Stimulated activated CD4-positive, alpha-beta T cell treated with anti-CD3 and anti-CD28 coated beads, Interleukin-2, amount 100 ng/mL, for 48 hours (primary cell): ENCODE results near the gene VIL1.

Experiments
- DNase-seq, 2 donors: peaks; one replicate each; pipeline ENCODE4 v3.0.0-alpha.2; 2020

Gene VIL1

DNA sequence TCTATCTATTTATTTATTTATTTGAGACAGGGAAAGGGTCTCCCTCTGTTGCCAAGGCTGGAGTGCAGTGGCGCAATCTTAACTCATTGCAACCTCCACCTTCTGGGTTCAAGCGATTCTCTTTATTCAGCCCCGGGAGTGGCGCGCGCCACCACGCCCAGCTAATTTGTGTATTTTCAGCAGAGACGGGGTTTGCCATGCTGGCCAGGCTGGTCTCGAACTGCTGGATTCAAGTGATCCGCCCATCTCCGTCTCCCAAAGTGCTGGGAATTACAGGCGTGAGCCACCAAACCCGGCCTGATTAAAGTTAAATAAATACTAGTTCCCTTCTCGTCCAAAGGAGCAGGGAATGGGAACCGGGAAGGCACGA lies 23.5 kb upstream of the VIL1 start:
- no peak for DNase-seq

DNA sequence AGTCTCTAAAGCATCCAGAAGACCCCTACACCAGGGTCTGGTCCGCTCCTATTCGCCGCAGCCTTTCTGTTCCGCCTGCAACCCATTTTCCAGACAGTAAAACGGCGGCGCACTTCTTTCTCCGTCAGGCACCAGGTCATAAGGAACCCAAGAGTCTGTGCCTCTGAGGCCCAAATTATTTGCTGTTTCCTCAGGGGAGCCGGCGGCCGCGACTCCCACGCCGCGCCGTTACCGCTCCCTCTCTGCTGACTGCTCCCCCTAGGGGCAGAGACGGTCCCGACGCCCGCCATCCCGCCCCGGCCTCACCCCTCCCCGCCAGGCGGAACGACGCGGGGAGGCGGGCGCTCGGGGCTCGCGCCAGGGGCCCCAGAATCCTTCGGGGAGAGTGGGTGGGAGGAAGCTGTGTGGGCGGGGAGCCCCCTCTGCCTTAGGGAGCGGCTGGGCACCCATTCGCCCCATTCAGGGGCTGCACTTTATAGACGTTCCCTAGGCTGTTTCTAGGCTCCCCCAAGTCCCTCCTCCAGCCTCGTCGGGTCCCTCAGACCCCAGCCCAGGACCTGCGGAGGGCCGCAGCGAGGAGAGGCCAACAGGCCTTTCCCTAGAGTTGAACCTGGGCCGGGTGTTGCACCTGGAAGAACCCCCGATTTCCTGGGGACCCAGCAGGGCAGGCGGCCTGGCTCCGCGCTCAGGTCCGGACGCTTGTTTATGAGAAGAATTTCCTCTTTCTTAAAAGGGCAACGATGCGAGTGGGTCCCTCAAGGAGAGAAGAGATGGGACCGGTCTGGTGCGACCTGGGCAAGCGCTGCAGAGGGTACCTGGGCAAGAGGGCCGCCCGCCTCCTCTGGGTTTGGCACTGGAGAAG lies 22.9 kb upstream of the VIL1 start:
- DNase-seq: peak; percentile 86 to 91

DNA sequence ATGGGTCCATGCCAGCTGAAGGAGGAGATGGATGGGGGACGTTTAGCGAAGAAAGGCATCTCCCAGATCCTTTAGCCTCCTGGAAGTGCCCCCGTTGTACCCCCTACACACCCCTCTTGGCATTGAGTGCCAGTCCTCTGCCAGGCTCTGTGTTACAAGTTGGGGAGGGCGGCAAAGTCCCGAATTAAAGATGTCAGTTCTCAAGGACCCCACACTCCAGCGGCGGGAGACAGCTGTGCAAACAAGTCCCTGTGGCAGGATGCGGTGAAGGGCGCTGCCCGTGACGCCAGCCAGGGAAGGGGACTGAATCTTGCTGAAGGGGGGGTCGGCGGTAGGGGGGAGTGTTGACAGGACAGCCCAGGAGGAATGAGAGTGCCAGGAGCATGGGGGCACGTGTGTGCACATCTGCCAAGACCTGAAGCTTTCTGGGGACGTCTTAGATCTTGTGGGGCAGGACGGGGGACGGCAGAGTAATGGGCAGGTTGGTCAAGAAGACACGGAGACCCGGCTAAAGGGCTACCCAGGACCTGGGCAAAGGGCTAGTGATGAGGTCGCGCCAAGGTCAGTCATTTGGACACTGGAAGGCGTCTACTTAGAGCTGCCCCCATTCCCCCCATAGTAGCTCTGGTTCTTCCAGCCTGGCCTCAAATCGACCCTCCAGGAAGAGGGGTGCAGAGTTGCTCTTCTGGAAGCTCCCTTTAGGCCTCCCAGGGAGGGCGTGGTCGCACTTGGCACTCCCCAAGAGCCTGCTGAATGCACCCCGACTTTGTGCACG lies 22.0 kb upstream of the VIL1 start:
- DNase-seq: peak; percentile 37 to 41

DNA sequence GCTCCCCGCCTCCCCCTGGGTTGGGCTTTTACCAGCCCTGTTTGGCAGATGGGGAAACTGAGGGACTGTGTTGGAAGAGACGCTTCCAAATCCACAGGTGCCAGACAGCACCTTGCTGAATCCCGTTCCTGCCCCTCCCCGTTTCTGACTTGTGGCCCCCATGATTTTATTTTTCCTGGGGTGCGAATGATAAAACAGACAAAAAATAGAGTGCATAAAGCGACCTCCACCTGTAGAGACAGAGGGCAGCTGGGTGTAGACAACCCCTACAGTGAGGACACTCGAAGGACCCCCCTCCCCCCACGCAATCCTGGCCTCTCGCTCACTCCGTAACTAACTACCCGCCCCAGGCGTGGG lies 21.5 kb upstream of the VIL1 start:
- no peak for DNase-seq

DNA sequence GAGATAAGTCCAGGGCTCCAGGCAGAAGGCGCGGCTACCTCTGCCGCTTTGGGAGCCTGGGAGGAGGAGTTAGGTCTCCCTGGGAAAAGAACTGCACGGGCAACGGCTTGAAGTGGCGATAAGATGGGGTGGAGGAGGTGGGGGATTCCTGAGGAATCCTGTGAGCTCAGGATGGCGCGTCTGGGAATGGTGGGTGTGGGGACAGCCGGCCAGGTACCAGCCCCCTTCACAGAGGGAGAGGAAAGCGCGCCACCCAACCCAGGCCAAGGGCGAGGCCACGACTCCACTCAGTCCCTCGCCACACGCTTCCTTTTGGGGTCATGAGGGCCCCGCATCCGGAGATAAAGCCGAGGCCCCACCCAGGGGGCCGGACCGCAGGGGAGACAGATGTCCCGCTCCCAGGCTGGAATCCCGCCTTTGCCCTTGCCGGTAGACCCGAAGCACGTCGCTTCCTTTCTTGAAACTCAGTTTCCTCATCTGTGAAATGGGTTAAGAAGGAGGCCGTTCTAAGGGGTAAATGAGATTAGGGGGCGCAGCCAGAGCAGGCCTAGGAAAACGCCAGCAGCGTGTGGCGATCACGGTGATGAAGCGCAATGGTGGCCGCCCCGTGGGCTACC lies 21.0 kb upstream of the VIL1 start:
- DNase-seq: peak; percentile 37

DNA sequence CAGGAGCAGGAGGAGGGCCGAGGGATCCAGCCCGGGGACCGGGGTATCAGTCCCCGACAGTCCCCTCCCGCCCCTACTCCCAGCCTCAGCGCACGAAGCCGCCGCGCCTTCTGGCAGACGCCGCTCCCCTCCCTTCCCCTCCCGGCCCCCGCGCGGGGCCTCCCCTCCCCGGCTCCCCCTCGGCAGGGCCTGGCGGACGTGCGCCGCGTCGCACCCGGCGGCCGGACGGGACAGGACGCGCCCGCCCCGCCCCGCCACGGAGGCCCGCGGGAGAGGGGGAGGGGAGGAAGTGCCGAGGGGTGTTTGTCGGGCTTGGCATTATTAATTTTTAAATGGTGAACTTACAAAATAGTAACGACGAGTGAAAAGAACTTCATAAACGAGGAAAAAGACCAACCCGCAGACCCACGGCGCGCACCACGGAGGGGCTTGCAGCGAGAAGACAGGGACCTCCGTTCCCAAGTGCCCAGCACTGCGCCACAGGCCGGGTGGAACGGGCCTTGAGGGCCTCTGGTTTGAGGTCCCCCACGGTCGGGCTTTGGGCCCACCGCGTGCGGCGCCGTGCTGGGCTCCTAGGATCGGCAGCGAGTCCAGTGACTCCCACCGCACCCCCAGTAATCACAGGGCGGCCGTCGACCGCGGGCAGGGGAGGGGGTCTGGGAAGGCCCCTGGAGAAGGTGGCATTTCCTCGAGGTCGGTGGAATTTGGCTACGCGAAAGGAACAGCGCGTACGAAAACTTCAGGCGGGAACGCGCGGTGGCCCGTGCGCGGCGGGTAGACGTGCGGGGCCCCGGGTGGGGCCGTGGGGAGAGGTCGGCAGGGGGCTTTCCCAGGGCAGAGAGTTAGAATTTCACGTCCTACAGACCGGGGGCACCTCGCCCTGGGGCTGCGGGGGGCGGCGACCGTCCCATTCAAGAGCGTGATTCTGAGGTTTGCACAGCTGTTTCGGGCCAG lies 20.2 kb upstream of the VIL1 start:
- DNase-seq: peak; percentile 46 to 57

DNA sequence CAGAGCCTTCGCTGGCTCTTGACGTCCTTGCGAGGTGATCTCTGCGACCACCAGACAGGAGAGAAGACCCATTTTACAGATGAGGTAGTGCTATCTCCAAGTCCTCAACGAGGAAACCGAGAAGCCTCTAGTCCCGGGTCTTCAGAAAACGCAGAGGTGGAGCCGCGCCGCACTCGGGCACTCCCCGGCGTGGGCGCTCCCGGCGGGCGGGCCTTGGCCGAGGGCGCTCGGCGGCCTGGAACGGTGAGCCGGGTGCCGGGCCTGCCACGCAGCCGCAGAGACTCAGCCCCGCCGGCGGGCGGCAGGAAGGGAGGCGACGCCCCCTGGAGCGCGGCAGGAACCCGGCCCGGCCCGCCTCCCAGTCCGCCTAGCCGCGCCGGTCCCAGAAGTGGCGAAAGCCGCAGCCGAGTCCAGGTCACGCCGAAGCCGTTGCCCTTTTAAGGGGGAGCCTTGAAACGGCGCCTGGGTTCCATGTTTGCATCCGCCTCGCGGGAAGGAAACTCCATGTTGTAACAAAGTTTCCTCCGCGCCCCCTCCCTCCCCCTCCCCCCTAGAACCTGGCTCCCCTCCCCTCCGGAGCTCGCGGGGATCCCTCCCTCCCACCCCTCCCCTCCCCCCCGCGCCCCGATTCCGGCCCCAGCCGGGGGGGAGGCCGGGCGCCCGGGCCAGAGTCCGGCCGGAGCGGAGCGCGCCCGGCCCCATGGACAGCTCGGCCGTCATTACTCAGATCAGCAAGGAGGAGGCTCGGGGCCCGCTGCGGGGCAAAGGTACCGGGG lies 19.3 kb upstream of the VIL1 start, which contains the start of gene CTDSP1:
TSS of gene CTDSP1 (plus strand) at position 478 of the 776 bp plus-strand sequence. CDS start at position 701, 223 bp downstream.
- peak; percentile 81 to 84 for DNase-seq

DNA sequence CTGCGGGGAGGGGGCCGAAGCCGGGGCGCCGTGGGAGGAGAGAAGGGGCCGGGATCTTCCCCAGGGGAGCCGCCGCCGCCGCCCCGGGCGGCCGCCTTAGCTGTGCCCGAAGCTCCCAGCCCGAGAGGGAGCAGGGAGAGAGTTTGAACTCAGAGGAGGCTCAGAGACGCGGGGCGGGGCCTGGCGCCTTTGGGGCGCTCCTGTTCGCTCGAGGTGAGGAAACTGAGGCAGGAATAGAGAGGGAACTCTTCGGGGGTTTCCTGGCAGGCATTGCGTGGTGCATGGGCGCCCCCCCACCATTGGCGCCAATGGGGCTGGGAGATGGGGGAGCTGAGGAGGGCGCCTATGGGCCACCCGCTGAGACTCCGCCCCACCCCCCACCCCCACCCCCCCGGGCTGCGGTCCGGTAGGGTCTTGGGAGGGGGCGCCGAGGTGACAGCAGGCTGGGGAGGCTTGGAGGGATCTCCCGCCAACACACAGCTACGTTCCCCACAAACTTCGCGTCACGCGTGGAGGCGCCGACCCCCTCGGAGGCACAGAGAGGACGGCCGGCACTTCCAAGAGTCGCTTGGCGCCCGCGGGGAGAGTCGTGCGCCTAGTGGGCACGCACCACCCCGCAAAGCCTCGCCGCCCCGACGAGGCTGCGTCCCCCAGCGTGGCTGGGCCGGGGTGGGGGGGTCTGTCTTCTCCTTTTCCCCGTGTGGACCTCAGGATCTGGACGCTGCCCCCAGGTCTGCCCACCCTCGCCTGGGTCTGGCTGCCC lies 18.6 kb upstream of the VIL1 start:
- DNase-seq: peak in 1 of 2 donors; percentile 21

DNA sequence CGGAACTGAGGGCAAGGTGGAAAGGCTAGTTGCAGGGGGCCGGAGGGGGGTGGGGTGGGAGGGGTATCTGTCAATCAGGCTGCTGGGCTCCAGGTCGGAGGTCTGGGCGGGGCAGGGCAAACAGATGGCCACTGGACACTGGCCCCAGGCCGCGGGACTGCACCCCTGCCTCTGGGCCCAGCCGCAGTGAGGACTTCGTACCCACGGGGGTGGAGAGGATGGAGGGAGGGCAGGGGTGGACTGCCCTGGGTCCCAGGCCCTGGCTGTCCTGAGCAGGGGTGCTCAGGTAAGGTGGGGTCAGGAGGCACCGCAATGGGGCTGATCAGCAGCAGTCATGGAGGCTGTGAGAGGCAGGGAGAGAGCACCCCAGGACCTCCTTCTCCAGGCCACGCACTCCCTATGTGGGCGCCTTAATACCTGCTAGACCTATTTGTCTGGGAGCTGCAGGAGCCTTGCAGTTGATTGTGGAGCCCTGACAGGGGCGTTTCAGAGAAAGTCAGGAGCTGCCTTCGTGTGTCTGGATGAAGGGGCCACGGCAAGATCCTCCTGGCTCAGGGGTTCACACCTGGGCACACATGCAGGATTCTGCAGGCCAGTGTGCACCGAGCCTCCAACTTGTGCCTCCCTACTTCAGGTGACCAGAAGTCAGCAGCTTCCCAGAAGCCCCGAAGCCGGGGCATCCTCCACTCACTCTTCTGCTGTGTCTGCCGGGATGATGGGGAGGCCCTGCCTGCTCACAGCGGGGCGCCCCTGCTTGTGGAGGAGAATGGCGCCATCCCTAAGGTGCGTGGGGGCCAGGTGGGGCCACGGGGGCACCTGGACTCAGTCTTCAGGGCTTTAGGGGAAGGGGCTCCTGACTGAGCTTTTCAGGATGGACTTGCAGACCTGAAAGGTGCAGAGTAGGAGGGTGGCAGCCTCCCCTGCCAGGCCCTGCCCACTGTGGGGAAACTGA lies 17.7 kb upstream of the VIL1 start:
- no peak for DNase-seq

DNA sequence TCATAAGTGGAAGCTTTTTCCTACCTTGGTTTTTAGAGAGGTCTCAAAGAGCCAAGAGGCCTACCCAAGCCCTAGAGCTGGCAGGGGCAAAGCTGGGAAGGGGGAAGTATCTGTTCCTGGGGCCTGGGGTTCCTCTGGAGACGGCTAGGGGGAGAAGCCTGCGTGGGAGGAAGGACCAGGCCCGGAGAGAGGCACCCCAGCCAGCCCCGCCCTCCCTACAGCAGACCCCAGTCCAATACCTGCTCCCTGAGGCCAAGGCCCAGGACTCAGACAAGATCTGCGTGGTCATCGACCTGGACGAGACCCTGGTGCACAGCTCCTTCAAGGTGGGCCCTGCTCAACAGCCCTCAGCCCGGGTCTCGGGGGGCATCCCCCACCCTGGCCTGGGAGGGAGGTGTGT lies 17.0 kb upstream of the VIL1 start:
- DNase-seq: no peak

DNA sequence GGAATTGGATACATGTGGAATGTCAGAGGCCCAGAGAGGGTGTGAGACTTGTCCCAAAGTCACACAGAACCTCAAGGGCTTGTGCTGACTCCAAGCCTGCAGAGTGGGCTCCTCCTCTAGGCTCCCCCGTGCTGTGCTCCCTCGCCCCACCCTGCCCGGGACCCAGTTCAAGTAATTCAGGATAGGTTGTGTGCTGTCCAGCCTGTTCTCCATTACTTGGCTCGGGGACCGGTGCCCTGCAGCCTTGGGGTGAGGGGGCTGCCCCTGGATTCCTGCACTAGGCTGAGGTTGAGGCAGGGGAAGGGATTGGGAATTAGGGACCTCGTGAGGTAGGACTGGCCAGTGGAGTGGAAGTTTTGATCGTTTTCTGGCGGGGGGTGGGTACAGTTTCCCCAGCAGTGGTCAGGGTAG lies 16.4 kb upstream of the VIL1 start:
- no peak for DNase-seq

DNA sequence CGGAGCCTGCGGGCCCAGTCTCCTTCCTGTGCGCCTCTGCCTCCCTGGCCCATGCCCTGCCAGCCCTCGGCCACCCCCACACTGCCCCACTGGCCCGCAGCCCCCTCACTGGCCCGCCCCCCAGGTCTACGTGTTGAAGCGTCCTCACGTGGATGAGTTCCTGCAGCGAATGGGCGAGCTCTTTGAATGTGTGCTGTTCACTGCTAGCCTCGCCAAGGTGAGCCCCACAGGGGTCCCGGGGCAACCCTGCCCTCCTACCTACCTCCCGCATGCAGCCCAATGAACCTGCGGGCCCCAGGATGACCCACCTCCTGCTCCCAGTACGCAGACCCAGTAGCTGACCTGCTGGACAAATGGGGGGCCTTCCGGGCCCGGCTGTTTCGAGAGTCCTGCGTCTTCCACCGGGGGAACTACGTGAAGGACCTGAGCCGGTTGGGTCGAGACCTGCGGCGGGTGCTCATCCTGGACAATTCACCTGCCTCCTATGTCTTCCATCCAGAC lies 16.0 kb upstream of the VIL1 start:
- DNase-seq: no peak

DNA sequence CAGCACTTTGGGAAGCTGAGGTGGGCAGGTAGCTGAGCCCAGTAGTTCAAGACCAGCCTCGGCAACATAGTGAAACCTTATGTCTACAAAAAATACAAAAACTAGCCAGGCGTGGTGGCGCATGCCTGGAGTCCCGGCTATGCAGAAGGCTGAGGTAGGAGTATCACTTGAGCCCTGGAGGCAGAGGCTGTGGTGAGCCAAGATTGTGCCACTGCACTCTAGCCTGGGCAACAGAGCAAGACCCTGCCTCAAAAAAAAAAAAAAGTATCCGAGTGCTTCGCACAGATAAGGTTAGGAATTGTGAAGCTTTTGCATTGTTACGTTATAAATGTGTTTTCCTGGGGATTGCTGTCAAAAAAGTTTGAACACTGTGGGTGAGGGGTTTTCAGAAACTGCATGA lies 15.1 kb upstream of the VIL1 start:
- no peak for DNase-seq

DNA sequence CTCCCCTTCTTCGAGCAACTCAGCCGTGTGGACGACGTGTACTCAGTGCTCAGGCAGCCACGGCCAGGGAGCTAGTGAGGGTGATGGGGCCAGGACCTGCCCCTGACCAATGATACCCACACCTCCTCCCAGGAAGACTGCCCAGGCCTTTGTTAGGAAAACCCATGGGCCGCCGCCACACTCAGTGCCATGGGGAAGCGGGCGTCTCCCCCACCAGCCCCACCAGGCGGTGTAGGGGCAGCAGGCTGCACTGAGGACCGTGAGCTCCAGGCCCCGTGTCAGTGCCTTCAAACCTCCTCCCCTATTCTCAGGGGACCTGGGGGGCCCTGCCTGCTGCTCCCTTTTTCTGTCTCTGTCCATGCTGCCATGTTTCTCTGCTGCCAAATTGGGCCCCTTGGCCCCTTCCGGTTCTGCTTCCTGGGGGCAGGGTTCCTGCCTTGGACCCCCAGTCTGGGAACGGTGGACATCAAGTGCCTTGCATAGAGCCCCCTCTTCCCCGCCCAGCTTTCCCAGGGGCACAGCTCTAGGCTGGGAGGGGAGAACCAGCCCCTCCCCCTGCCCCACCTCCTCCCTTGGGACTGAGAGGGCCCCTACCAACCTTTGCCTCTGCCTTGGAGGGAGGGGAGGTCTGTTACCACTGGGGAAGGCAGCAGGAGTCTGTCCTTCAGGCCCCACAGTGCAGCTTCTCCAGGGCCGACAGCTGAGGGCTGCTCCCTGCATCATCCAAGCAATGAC lies 14.4 kb upstream of the VIL1 start:
- no peak for DNase-seq

DNA sequence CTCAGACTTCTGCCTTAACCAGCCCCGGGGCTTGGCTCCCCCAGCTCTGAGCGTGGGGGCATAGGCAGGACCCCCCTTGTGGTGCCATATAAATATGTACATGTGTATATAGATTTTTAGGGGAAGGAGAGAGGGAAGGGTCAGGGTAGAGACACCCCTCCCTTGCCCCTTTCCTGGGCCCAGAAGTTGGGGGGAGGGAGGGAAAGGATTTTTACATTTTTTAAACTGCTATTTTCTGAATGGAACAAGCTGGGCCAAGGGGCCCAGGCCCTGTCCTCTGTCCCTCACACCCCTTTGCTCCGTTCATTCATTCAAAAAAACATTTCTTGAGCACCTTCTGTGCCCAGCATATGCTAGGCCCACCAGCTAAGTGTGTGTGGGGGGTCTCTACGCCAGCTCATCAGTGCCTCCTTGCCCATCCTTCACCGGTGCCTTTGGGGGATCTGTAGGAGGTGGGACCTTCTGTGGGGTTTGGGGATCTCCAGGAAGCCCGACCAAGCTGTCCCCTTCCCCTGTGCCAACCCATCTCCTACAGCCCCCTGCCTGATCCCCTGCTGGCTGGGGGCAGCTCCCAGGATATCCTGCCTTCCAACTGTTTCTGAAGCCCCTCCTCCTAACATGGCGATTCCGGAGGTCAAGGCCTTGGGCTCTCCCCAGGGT lies 13.7 kb upstream of the VIL1 start:
- DNase-seq: no peak

DNA sequence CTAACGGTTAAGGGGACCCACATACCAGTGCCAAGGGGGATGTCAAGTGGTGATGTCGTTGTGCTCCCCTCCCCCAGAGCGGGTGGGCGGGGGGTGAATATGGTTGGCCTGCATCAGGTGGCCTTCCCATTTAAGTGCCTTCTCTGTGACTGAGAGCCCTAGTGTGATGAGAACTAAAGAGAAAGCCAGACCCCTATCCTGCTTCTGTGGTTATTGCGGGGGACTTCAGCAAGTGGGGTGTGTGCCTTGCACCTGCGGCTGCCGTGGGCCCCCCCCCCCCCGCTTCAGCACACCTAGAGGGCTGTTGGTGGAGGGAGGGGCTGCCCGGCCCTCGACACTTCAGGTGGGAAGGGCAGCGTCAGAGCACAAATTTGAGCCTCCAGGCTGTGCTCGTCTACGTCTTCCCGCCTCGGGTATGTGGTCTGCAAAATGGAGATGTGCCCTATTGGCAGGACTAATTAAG lies 13.1 kb upstream of the VIL1 start:
- no peak for DNase-seq

DNA sequence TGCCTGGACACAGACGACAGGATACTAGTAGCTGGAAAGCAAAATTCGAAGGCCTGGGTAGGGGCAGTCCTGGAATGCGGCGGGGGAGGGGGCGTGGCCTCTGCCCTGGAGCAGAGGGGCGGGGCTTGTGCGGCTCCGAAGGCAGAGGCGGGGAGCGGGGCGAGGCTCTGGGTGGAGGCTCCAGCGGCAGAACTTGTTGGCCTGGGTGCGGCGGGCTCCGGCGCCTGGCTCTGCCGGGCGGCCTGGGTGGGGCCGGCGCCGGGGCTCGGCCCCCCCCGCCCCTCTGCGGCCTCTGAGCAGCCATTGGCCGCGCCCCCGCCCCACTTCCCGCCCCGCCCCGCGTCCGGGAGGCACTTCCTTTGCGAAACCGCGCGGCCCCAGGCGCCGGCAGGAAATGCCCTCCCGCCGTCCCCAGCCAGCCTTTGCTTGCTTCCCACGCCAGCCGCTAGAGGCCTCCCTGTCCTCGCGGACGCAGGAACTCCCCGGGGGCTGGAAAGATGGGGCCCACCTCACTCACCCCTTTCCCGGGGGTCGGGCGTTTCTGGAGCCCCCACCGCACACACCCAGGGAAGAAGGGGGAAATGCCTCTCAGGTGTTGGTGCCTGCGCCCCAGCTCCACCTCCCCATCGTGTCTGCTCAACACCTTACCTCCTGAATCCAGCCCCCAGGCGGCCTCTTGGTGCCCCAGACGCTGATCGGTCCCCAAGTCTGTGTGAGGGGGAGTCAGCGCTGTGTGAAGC lies 12.5 kb upstream of the VIL1 start:
- peak; percentile 94 for DNase-seq
